Heart left ventricle (tissue), 16 donors: ENCODE results near the gene ALPK3. TPM values are rescaled to one million over a fixed set of nuclear protein-coding genes. Genes with fewer than 3 reads are reported as not detected.

Experiments used
- ATAC-seq, 4 donors: fragments of 200-7000 bp; cut with Tn5 transposase; one replicate each; pipeline ENCODE4 v1.9.1; 2020 to 2022; ENCODE audit warnings: moderate library complexity in 4 of 4, mild to moderate bottlenecking in 3 of 4, moderate number of reproducible peaks in 1 of 4
- DNase-seq, 5 donors: peaks; one replicate each; pipeline ENCODE4 v3.0.0-alpha.2; 2020
- H3K27ac ChIP-seq, 12 donors: fragments of 200-600 bp; sonication (generic) in 4 of 12; one replicate each; pipeline versions ENCODE4 v1.5.0 to v1.8.0; 2016 to 2022; ENCODE audit warnings: mild to moderate bottlenecking in 2 of 12
- H3K27me3 ChIP-seq, 9 donors: fragments of 200-600 bp; sonication (generic) in 2 of 9; one replicate each; pipeline versions ENCODE4 v1.5.1 to v1.8.0; 2016 to 2022; ENCODE audit warnings: mild to moderate bottlenecking in 3 of 9
- H3K36me3 ChIP-seq, 9 donors: fragments of 200-600 bp; sonication (generic) in 2 of 9; one replicate each; pipeline versions ENCODE4 v1.5.0 to v1.8.0; 2018 to 2022; ENCODE audit warnings: mild to moderate bottlenecking in 2 of 9
- H3K4me1 ChIP-seq, 12 donors: fragments of 200-600 bp; sonication (generic) in 4 of 12; one replicate each; pipeline versions ENCODE4 v1.5.0 to v1.8.0; 2016 to 2022; ENCODE audit warnings: mild to moderate bottlenecking in 3 of 12
- H3K4me3 ChIP-seq, 12 donors: fragments of 200-600 bp; sonication (generic) in 4 of 12; one replicate each; pipeline versions ENCODE4 v1.5.0 to v1.8.0; 2017 to 2022; ENCODE audit warnings: mild to moderate bottlenecking in 9 of 12, moderate library complexity in 4 of 12
- H3K9me3 ChIP-seq, 12 donors: fragments of 200-600 bp; sonication (generic) in 4 of 12; one replicate each; pipeline versions ENCODE4 v1.5.0 to v1.8.0; 2016 to 2022; ENCODE audit warnings: mild to moderate bottlenecking in 1 of 12
- CTCF ChIP-seq, 12 donors: fragments of 200-600 bp; sonication (generic) in 4 of 12; IDR thresholded peaks; one replicate each; pipeline versions ENCODE4 v1.5.0 to v1.8.0; 2018 to 2022; ENCODE audit warnings: antibody characterized with exemption in 12 of 12, mild to moderate bottlenecking in 5 of 12
- POLR2A ChIP-seq, 2 donors: fragments of 450-650 bp; IDR thresholded peaks; one replicate each; pipeline ENCODE4 v1.6.1; 2017; ENCODE audit warnings: antibody characterized with exemption in 2 of 2, mild to moderate bottlenecking in 2 of 2, moderate library complexity in 2 of 2
- WGBS, 4 donors: extraction: QIAGEN DNeasy Blood & Tissue Kit in 2 of 4; methylation state at CpG; one replicate each; pipeline versions ENCODE4 v1.1.5 to v1.1.7; 2013 to 2018; 5-methylcytosine and 5-hydroxymethylcytosine counted together
- intact Hi-C, 10 donors: fragments of 100-400 bp; cut with DNase I; formaldehyde crosslinking; loops; one replicate each; pipeline versions ENCODE4 v1.11.1 to v1.14.2; 2022
- polyA plus RNA-seq, 2 donors: library from polyadenylated mRNA; stranded (reverse); fragments of 200-250 nt; gene quantifications; one replicate each; pipeline ENCODE4 v1.2.3, GENCODE V29; 2013
- total RNA-seq, 9 donors: library from RNA; depleted of rRNA in 2 of 9; stranded (reverse); fragments of >200 nt in 2 of 9; fragmentation: NEBNext Ultra II Directional in 3 of 9; extraction: Animal tissue kit (Norgen Biotek cat#: 25700) in 3 of 9; gene quantifications; one replicate each; pipeline versions ENCODE4 v1.1.0 to v1.2.4, GENCODE V29; 2016 to 2023
- donor health status: ischemic (EF 13 %, LVEDD 7.1; RV severe dilation, severe dysfunction).
- donor health status: healthy with polysubstance abuse.
- donor health status: DM: no; HTN: yes; CAD: no.
- donor health status: DM: no; HTN: no; CAD: no.
- donor health status: ischemic (EF 25% LVEDD 6.9; RV normal size, moderate dysfunction).
- donor health status: ischemic (EF 25% LVEDD 5.7; RV mildly dilated, moderate dysfunction).
- donor health status: healthy.
- donor health status: DM: yes; HTN: yes; CAD: no.
- donor health status: ischemic (EF 35%, LVEDD 5.7; RV mildly dilated, moderate dysfunction).
- donor health status: nonischemic (EF 11% LVEDD 7.7; RV severe dilation, severe dysfunction).
- donor health status: DM: yes; HTN: yes; CAD: no.
- donor health status: PGD.
- donor health status: ischemic (EF 29% LVEDD 5.4; RV normal size, mild dysfunction).
- donor health status: nonischemic (EF 23%, LVEDD 6.1; RV moderate dilation, normal function).

ALPK3 gene
- total and polyA plus RNA-seq, 11 donors: 82.2 to 258 (median 144) TPM

DNA sequence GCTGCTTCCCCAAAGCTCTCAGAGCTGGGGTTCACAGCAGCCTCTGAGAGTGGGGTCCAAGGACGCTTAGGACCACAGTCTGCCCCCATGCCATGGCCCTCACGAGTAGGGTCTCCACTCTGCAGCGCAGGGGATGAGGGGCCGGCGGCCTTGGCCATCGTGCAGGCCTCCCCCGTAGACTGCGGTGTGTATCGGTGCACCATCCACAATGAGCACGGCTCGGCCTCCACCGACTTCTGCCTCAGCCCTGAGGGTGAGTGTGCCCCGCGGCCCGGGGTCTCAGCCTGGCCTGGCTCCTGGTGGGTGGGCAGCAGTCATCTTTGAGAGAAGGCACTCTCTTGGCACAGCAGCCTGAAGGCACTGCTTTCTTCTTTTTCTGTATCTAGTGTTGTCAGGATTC, 42.5 kb downstream of the ALPK3 start:
- H3K36me3 ChIP-seq: peaks cover 0 to 89% (median 49%) of the 10 kb centered on the region in 9 donors
- no peak for ATAC-seq

GRCh38 chr15:84861781-84862180, 44.6 kb downstream of the ALPK3 start:
- 62 to 65% (median 63%) methylated on average over 3 of the region's 3 CpGs for WGBS, 4 donors
- intact Hi-C loops: loop anchor here in 8 of 10 donors (5.0 to 10.0 kb wide), 4 partner anchors 51 to 183 kb away; no protein-coding TSS in a partner anchor
- H3K4me1 ChIP-seq: peaks cover 0 to 44% (median 20%) of the 10 kb centered on the region in 12 donors
- H3K27ac ChIP-seq: peak overlapping the region in 2 of 12 donors; percentile 17 to 43
- no peak for ATAC-seq
- no peak for DNase-seq
- H3K4me3 ChIP-seq: no peak overlapping the region
- no peaks in the 10 kb centered on the region for H3K9me3 ChIP-seq
- no peaks in the 10 kb centered on the region for H3K27me3 ChIP-seq
- peaks cover 0 to 94% (median 51%) of the 10 kb centered on the region in 9 donors for H3K36me3 ChIP-seq
- TF ChIP-seq POLR2A (IDR thresholded peaks at IDR 0.05): no peak
- TF ChIP-seq CTCF (IDR thresholded peaks at IDR 0.05): no peak

More for the DNA sequence above, 42.5 kb downstream of the ALPK3 start:
- no peak overlapping the region for H3K4me3 ChIP-seq
- H3K27me3 ChIP-seq: no peaks in the 10 kb centered on the region
- TF ChIP-seq CTCF (IDR thresholded peaks at IDR 0.05) (no peak), POLR2A (IDR thresholded peaks at IDR 0.05) (no peak)
- WGBS, 4 donors: 91 to 96% (median 95%) methylated on average over 11 to 15 of the region's 15 CpGs; no CpG with 5 or more reads in 1 of the 4 donors
- peaks cover 0 to 58% (median 30%) of the 10 kb centered on the region in 12 donors for H3K4me1 ChIP-seq
- no peak for DNase-seq
- H3K9me3 ChIP-seq: no peaks in the 10 kb centered on the region
- intact Hi-C loops: loop anchor here in 8 of 10 donors (5.0 to 10.0 kb wide), 4 partner anchors 53 to 185 kb away; no protein-coding TSS in a partner anchor
- no peak overlapping the region for H3K27ac ChIP-seq

DNA sequence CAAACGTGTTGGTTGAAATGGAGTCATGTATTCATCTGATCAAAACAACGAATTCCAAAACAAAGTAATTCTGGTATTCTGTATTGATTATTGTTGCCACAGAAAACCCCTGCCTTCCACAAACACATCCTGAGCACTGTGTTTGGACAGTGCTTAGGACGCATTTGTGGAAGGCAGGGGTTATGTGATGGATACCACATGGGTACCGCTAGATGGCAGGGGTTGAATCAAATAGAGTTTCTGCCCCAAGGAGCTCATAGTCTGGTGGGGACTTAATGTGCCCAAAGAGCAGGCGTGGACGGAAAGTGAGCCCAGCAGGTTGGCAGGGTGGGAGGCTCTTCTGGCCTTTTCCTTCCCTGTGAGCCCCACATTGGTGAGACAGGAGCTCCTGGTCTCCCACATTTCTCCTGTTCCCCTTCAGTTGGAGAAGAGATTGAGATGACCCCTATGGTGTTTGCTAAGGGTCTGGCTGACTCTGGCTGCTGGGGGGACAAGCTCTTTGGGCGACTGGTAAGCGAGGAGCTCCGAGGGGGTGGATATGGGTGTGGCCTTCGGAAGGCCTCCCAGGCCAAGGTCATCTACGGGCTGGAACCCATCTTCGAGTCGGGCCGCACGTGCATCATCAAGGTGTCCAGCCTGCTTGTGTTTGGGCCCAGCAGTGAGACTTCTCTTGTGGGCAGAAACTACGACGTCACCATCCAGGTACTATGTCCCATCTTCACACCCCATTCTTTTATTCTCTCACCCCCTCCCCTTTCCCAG, 45.2 kb downstream of the ALPK3 start:
- no peak overlapping the region for H3K4me3 ChIP-seq
- no peaks in the 10 kb centered on the region for H3K27me3 ChIP-seq
- no peak for DNase-seq
- ATAC-seq: no peak
- H3K4me1 ChIP-seq: peaks cover 0 to 44% (median 20%) of the 10 kb centered on the region in 12 donors
- intact Hi-C loops: loop anchor here in 8 of 10 donors (5.0 to 10.0 kb wide), 4 partner anchors 50 to 182 kb away; no protein-coding TSS in a partner anchor
- H3K27ac ChIP-seq: peak overlapping the region in 5 of 12 donors; percentile 18 to 81 (median 38)
- H3K9me3 ChIP-seq: no peaks in the 10 kb centered on the region
- H3K36me3 ChIP-seq: peaks cover 0 to 94% (median 51%) of the 10 kb centered on the region in 9 donors
- WGBS, 4 donors: 79 to 88% (median 84%) methylated on average over 17 of the region's 17 CpGs
- no peak for TF ChIP-seq POLR2A (IDR thresholded peaks at IDR 0.05)

- ATAC-seq: peak; percentile 24 to 40 (median 34)
- no peaks in the 10 kb centered on the region for H3K9me3 ChIP-seq
- peak overlapping the region in 6 of 12 donors; percentile 0 to 32 (median 17) for H3K4me3 ChIP-seq
- TF ChIP-seq CTCF (IDR thresholded peaks at IDR 0.05): peak in 10 of 12 donors; percentile 26 to 56 (median 42)
- no peak for TF ChIP-seq POLR2A (IDR thresholded peaks at IDR 0.05)
- peak overlapping the region in 11 of 12 donors; percentile 30 to 81 (median 52) for H3K27ac ChIP-seq
- peaks cover 0 to 94% (median 51%) of the 10 kb centered on the region in 9 donors for H3K36me3 ChIP-seq
- peak in 1 of 5 donors; percentile 47 for DNase-seq
- intact Hi-C loops: loop anchor here in 9 of 10 donors (1.0 to 10.0 kb wide), 5 partner anchors 48 to 181 kb away; no protein-coding TSS in a partner anchor
- H3K27me3 ChIP-seq: no peaks in the 10 kb centered on the region
- WGBS, 4 donors: 63 to 70% (median 65%) methylated on average over 11 to 13 of the region's 13 CpGs
- peaks cover 0 to 37% (median 20%) of the 10 kb centered on the region in 12 donors for H3K4me1 ChIP-seq
These were observed 46.6 kb downstream of the ALPK3 start for GRCh38 chr15:84863565-84864443.
